Activated naive CD8-positive, alpha-beta T cell treated with anti-CD3 and anti-CD28 coated beads, Interleukin-2, amount 10 ng/mL, durations not matched to agents 7 days and 5 days (primary cell): ENCODE measurements around the gene SCUBE2. TPM values are rescaled to one million over a fixed set of nuclear protein-coding genes. Genes with fewer than 3 reads are reported as not detected.

Experiments used
- ATAC-seq: fragments of 150-1000 bp; cut with Tn5 transposase; one replicate; pipeline ENCODE4 v1.10.0; 2021; ENCODE audit warnings: low read depth, moderate library complexity
- POLR2A ChIA-PET: fragments of 350-600 bp; sonication (Branson Sonifier 250); formaldehyde crosslinking; loops from one replicate; lab custom pipeline; 2021; ENCODE audit warnings: antibody characterized with exemption; lab: Charles Lee
- DNase-seq: peaks from one replicate; pipeline ENCODE4 v3.0.0; 2021
- H3K27ac Mint-ChIP-seq: one replicate; pipeline ENCODE4 v1.8.0; 2022; ENCODE audit warnings: mild to moderate bottlenecking, mixed read lengths
- H3K27me3 Mint-ChIP-seq: one replicate; pipeline ENCODE4 v1.8.0; 2022; ENCODE audit warnings: mild to moderate bottlenecking, moderate library complexity, mixed read lengths
- H3K36me3 Mint-ChIP-seq: one replicate; pipeline ENCODE4 v1.8.0; 2021; ENCODE audit warnings: mild to moderate bottlenecking, mixed read lengths
- H3K4me1 Mint-ChIP-seq: one replicate; pipeline ENCODE4 v1.8.0; 2021; ENCODE audit warnings: mixed read lengths
- H3K4me3 Mint-ChIP-seq: one replicate; pipeline ENCODE4 v1.8.0; 2022; ENCODE audit warnings: mild to moderate bottlenecking, moderate library complexity, mixed read lengths
- H3K9me3 Mint-ChIP-seq: one replicate; pipeline ENCODE4 v1.8.0; 2021; ENCODE audit warnings: mixed read lengths
- total RNA-seq, 2 experiments: library from RNA; stranded (reverse); gene quantifications; one replicate each; pipeline ENCODE4 v1.2.3, GENCODE V29; 2021

SCUBE2 gene
- total RNA-seq, 2 experiments from 2014 or later = not detected

GRCh38 chr11:9060700-9061111, 30.7 kb downstream of the SCUBE2 start:
- Mint-ChIP-seq H3K9me3 (no peaks in the 10 kb centered on the region), H3K4me1 (peaks cover 12% of the 10 kb centered on the region), H3K36me3 (no peaks in the 10 kb centered on the region), H3K4me3 (peak overlapping the region; percentile 46), H3K27me3 (peaks cover 6% of the 10 kb centered on the region), H3K27ac (peak overlapping the region; percentile 47)
- POLR2A ChIA-PET = no interaction called here
- ATAC-seq (peak; percentile 89), DNase-seq (peak; percentile 37)

GRCh38 chr11:9059406-9059805, 32.0 kb downstream of the SCUBE2 start:
- no peaks in the 10 kb centered on the region for H3K9me3 Mint-ChIP-seq
- H3K4me1 Mint-ChIP-seq = peaks cover 12% of the 10 kb centered on the region
- no peak for DNase-seq
- H3K36me3 Mint-ChIP-seq = no peaks in the 10 kb centered on the region
- H3K4me3 Mint-ChIP-seq = no peak overlapping the region
- H3K27ac Mint-ChIP-seq = no peak overlapping the region
- no peak for ATAC-seq
- POLR2A ChIA-PET = no interaction called here
- H3K27me3 Mint-ChIP-seq = peaks cover 8% of the 10 kb centered on the region

GRCh38 chr11:9057888-9058287, 33.5 kb downstream of the SCUBE2 start:
- POLR2A ChIA-PET = no interaction called here
- Mint-ChIP-seq H3K4me3 (no peak overlapping the region), H3K27ac (no peak overlapping the region)

GRCh38 chr11:9057007-9057406, 34.4 kb downstream of the SCUBE2 start:
- POLR2A ChIA-PET = no interaction called here
- peaks cover 4% of the 10 kb centered on the region for H3K27me3 Mint-ChIP-seq
- H3K36me3 Mint-ChIP-seq = no peaks in the 10 kb centered on the region
- H3K9me3 Mint-ChIP-seq = no peaks in the 10 kb centered on the region
- H3K4me1 Mint-ChIP-seq = peaks cover 10% of the 10 kb centered on the region
- no peak overlapping the region for H3K4me3 Mint-ChIP-seq
- ATAC-seq = no peak
- no peak overlapping the region for H3K27ac Mint-ChIP-seq
- DNase-seq = no peak

More at GRCh38 chr11:9057888-9058287, 33.5 kb downstream of the SCUBE2 start:
- peaks cover 4% of the 10 kb centered on the region for H3K27me3 Mint-ChIP-seq
- peaks cover 10% of the 10 kb centered on the region for H3K4me1 Mint-ChIP-seq
- no peaks in the 10 kb centered on the region for H3K9me3 Mint-ChIP-seq
- no peak for ATAC-seq
- no peak for DNase-seq
- no peaks in the 10 kb centered on the region for H3K36me3 Mint-ChIP-seq

GRCh38 chr11:9056467-9056866, 34.9 kb downstream of the SCUBE2 start:
- DNase-seq (no peak), ATAC-seq (no peak)
- H3K4me1 Mint-ChIP-seq = peaks cover 10% of the 10 kb centered on the region
- no peak overlapping the region for H3K4me3 Mint-ChIP-seq
- POLR2A ChIA-PET = no interaction called here
- H3K27me3 Mint-ChIP-seq = peaks cover 4% of the 10 kb centered on the region
- H3K36me3 Mint-ChIP-seq = no peaks in the 10 kb centered on the region
- H3K9me3 Mint-ChIP-seq = no peaks in the 10 kb centered on the region
- no peak overlapping the region for H3K27ac Mint-ChIP-seq

GRCh38 chr11:9053316-9054035, 37.9 kb downstream of the SCUBE2 start:
- no peaks in the 10 kb centered on the region for H3K9me3 Mint-ChIP-seq
- H3K4me3 Mint-ChIP-seq = no peak overlapping the region
- H3K27me3 Mint-ChIP-seq = peaks cover 4% of the 10 kb centered on the region
- no peak overlapping the region for H3K27ac Mint-ChIP-seq
- H3K36me3 Mint-ChIP-seq = no peaks in the 10 kb centered on the region
- POLR2A ChIA-PET = no interaction called here
- no peaks in the 10 kb centered on the region for H3K4me1 Mint-ChIP-seq
- DNase-seq (no peak), ATAC-seq (no peak)

- Mint-ChIP-seq H3K27ac (no peak overlapping the region), H3K9me3 (no peaks in the 10 kb centered on the region), H3K4me1 (no peaks in the 10 kb centered on the region), H3K4me3 (no peak overlapping the region), H3K27me3 (peaks cover 4% of the 10 kb centered on the region), H3K36me3 (no peaks in the 10 kb centered on the region)
- no peak for ATAC-seq
- DNase-seq = no peak
- POLR2A ChIA-PET = no interaction called here
Measured at GRCh38 chr11:9052316-9052715, 39.1 kb downstream of the SCUBE2 start.

- Mint-ChIP-seq H3K9me3 (no peaks in the 10 kb centered on the region), H3K4me3 (no peak overlapping the region), H3K36me3 (no peaks in the 10 kb centered on the region), H3K27me3 (no peaks in the 10 kb centered on the region), H3K4me1 (no peaks in the 10 kb centered on the region), H3K27ac (no peak overlapping the region)
- POLR2A ChIA-PET = no interaction called here
- ATAC-seq (no peak), DNase-seq (no peak)
Measured at GRCh38 chr11:9049959-9050358, 41.4 kb downstream of the SCUBE2 start.

GRCh38 chr11:9047964-9048523, 43.4 kb downstream of the SCUBE2 start:
- Mint-ChIP-seq H3K27ac (no peak overlapping the region), H3K36me3 (no peaks in the 10 kb centered on the region), H3K4me1 (no peaks in the 10 kb centered on the region), H3K27me3 (no peaks in the 10 kb centered on the region), H3K4me3 (no peak overlapping the region), H3K9me3 (no peaks in the 10 kb centered on the region)
- POLR2A ChIA-PET = no interaction called here
- no peak for ATAC-seq
- no peak for DNase-seq

GRCh38 chr11:9046481-9046880, 44.9 kb downstream of the SCUBE2 start:
- DNase-seq = no peak
- H3K4me1 Mint-ChIP-seq = no peaks in the 10 kb centered on the region
- no peaks in the 10 kb centered on the region for H3K36me3 Mint-ChIP-seq
- H3K27me3 Mint-ChIP-seq = no peaks in the 10 kb centered on the region
- POLR2A ChIA-PET = no interaction called here
- ATAC-seq = no peak
- H3K9me3 Mint-ChIP-seq = no peaks in the 10 kb centered on the region
- no peak overlapping the region for H3K4me3 Mint-ChIP-seq
- H3K27ac Mint-ChIP-seq = no peak overlapping the region

GRCh38 chr11:9042488-9042887, 48.9 kb downstream of the SCUBE2 start:
- POLR2A ChIA-PET = no interaction called here
- Mint-ChIP-seq H3K36me3 (no peaks in the 10 kb centered on the region), H3K4me3 (no peak overlapping the region), H3K9me3 (no peaks in the 10 kb centered on the region), H3K27ac (no peak overlapping the region), H3K4me1 (no peaks in the 10 kb centered on the region), H3K27me3 (peaks cover 5% of the 10 kb centered on the region)
- no peak for DNase-seq
- no peak for ATAC-seq

GRCh38 chr11:9041747-9042146, 49.7 kb downstream of the SCUBE2 start:
- H3K27me3 Mint-ChIP-seq = peaks cover 5% of the 10 kb centered on the region
- H3K27ac Mint-ChIP-seq = no peak overlapping the region
- H3K36me3 Mint-ChIP-seq = no peaks in the 10 kb centered on the region
- no peaks in the 10 kb centered on the region for H3K4me1 Mint-ChIP-seq
- H3K9me3 Mint-ChIP-seq = no peaks in the 10 kb centered on the region
- no peak for ATAC-seq
- no peak overlapping the region for H3K4me3 Mint-ChIP-seq
- POLR2A ChIA-PET = no interaction called here
- no peak for DNase-seq

- no peaks in the 10 kb centered on the region for H3K36me3 Mint-ChIP-seq
- POLR2A ChIA-PET = no interaction called here
- peaks cover 5% of the 10 kb centered on the region for H3K27me3 Mint-ChIP-seq
- no peaks in the 10 kb centered on the region for H3K9me3 Mint-ChIP-seq
- H3K4me3 Mint-ChIP-seq = no peak overlapping the region
- no peak overlapping the region for H3K27ac Mint-ChIP-seq
- ATAC-seq = no peak
- no peak for DNase-seq
- H3K4me1 Mint-ChIP-seq = no peaks in the 10 kb centered on the region
Measured at GRCh38 chr11:9040410-9040809, 51.0 kb downstream of the SCUBE2 start.

- no peak for ATAC-seq
- no peaks in the 10 kb centered on the region for H3K36me3 Mint-ChIP-seq
- no peak overlapping the region for H3K4me3 Mint-ChIP-seq
- POLR2A ChIA-PET = no interaction called here
- DNase-seq = no peak
- no peaks in the 10 kb centered on the region for H3K4me1 Mint-ChIP-seq
- H3K9me3 Mint-ChIP-seq = no peaks in the 10 kb centered on the region
- peaks cover 5% of the 10 kb centered on the region for H3K27me3 Mint-ChIP-seq
- H3K27ac Mint-ChIP-seq = no peak overlapping the region
Measured at GRCh38 chr11:9039863-9040262, 51.5 kb downstream of the SCUBE2 start.
